ENCODE data around the gene RAB24. TPM values are rescaled to one million over a fixed set of nuclear protein-coding genes. Genes with fewer than 3 reads are reported as not detected.

The RAB24 gene
- total RNA-seq, 4 donors from 2014 or later: 18.7 to 53.3 (median 26.3) TPM

DNA sequence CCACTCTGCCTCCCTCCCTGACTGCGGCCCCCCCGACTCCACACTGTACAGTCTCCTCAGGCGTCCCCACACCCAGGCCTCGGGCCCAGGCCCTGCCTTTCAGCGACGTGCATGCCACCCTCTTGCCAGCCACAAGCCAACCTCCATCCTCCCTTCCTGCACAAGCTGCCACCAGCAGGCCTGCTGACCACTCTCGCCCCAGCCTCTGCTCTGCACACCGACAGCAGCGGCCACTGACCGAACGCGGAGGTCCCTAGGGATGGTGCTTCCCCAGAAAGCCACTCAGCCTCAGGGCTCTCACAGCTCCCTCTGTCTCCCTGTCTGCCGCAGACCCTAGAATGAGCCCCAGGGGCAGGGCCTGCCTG lies 29.4 kb upstream of the RAB24 start:
- Histone ChIP-seq H3K36me3 (peaks cover 64 to 75% of the 10 kb centered on the region in 2 donors), H3K27ac (no peak overlapping the region), H3K9me3 (no peaks in the 10 kb centered on the region), H3K4me1 (no peaks in the 10 kb centered on the region), H3K27me3 (no peaks in the 10 kb centered on the region), H3K4me3 (replicated peaks in 1 of 3) (no peak overlapping the region)
- WGBS, 2 donors: 95% methylated on average over 11 to 13 of the region's 13 CpGs
- no peak for DNase-seq
- intact Hi-C loops (cut with DNase I): no loop called here
- TF ChIP-seq, protein P1, sequence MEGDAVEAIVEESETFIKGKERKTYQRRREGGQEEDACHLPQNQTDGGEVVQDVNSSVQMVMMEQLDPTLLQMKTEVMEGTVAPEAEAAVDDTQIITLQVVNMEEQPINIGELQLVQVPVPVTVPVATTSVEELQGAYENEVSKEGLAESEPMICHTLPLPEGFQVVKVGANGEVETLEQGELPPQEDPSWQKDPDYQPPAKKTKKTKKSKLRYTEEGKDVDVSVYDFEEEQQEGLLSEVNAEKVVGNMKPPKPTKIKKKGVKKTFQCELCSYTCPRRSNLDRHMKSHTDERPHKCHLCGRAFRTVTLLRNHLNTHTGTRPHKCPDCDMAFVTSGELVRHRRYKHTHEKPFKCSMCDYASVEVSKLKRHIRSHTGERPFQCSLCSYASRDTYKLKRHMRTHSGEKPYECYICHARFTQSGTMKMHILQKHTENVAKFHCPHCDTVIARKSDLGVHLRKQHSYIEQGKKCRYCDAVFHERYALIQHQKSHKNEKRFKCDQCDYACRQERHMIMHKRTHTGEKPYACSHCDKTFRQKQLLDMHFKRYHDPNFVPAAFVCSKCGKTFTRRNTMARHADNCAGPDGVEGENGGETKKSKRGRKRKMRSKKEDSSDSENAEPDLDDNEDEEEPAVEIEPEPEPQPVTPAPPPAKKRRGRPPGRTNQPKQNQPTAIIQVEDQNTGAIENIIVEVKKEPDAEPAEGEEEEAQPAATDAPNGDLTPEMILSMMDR (IDR thresholded peaks at IDR 0.05): no peak
- TF ChIP-seq POLR2A (IDR thresholded peaks at IDR 0.05): no peak

DNA sequence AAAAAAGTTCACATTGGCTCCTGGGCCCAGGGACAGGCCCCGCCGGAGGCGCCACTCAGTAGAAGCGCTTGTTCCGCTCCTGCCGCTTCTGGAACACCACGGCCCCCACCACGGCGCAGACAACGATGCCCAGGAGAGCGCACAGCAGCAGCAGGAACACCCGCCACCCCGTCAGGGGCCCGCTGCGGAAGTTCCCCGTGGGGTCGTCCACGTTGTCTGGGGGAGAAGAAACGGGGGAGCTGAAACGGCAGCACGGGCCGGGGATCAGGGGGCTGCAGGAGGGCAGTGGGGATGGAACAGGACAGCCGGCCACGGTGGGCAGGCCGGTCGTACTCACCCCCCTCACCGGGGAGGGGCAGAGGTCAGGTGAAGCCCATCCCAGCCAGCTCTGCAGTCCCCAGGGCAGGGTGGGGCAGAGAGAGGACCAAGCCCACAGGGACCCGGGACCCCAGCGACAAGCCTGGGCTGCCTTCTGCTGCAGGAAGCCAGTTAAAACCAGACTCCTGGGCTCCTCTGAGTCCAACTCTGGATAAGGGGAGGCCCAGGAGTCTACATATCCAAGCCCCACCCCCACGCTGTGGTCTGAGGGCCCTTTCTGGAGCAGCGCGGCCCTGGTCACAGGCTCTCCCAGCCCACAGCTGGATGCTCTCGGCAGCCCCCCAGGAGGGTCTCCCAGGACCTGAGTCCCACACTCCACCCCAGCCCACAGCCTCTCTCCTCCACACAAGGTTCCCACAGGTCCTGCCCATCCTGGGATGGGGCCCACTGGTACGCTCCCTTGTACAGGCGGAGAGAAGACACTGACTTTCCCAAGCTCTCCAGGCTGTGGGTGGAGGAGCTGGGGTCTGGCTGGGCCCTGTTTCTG lies 28.7 kb upstream of the RAB24 start:
- H3K27ac ChIP-seq: no peak overlapping the region
- WGBS, 2 donors: 91 to 94% methylated on average over 30 to 34 of the region's 35 CpGs
- DNase-seq: no peak
- peaks cover 58 to 70% of the 10 kb centered on the region in 2 donors for H3K36me3 ChIP-seq
- no peak overlapping the region for H3K4me3 ChIP-seq (replicated peaks in 1 of 3)
- H3K9me3 ChIP-seq: no peaks in the 10 kb centered on the region
- no peaks in the 10 kb centered on the region for H3K4me1 ChIP-seq
- H3K27me3 ChIP-seq: no peaks in the 10 kb centered on the region
- intact Hi-C loops (cut with DNase I): no loop called here
- TF ChIP-seq, protein P1 (IDR thresholded peaks at IDR 0.05): no peak
- TF ChIP-seq POLR2A (IDR thresholded peaks at IDR 0.05): no peak

DNA sequence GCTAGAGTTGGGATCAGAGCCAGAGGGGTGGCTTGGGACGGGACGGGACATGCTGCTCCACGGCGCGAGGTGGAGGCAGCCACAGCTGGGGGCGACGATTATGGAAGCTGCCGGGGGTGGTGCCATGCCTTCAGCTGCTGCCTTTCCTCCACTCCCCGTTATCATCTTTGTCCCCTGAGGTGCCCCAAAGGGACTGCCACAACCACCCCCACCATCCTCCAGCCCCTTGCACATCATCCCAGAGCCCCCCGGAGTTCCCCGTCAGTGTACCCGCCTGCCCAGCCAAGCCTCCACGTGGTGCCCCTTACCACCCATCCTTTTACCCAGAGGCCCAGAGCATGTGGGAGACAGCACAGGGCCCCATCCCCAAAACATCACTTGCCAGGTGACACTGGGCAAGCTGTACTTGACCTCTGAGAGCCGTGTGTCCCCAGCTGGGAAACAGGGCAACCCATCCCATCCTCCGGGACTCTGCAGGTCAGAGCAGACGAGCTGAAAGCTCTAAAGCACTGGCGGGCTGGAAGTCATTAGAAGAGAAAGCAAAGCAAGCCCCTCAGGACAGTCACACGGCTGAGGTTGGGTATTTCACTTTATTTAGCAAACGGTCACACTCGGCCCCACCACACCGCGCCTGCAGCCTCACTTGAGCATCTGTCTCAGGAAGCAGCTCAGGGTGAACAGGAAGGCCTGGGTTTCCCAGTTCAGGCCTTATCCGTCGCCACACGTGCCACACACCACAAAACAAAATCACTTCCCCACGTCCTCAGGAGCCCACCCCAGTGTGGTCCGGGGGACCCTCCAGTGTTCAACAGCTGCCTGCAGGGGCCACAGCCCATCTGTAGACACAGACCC lies 27.7 kb upstream of the RAB24 start:
- H3K9me3 ChIP-seq: no peaks in the 10 kb centered on the region
- no peaks in the 10 kb centered on the region for H3K27me3 ChIP-seq
- 83 to 92% methylated on average over 27 of the region's 27 CpGs for WGBS, 2 donors
- DNase-seq: no peak
- H3K27ac ChIP-seq: no peak overlapping the region
- intact Hi-C loops (cut with DNase I): no loop called here
- H3K4me3 ChIP-seq (replicated peaks in 1 of 3): no peak overlapping the region
- peaks cover 47 to 59% of the 10 kb centered on the region in 2 donors for H3K36me3 ChIP-seq
- TF ChIP-seq POLR2A (IDR thresholded peaks at IDR 0.05): no peak
- TF ChIP-seq, protein P1 (IDR thresholded peaks at IDR 0.05): no peak
- no peaks in the 10 kb centered on the region for H3K4me1 ChIP-seq

DNA sequence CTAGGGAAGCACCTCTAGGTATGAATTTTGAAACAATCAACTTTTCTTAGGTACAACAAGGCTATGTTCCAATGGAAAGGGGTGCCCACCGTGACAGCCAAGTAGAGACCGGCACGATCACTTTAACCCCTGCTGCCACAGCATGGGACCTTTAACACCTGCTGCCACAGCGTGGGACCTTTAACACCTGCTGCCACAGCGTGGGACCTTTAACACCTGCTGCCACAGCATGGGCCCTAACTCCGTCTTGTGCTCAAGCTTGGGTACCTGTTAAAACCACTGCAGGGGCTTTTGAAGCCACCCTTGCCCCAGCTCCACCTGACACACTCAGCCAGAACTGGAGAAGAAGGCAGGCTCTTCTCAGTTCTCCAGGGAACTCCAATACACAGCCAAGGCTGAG lies 26.4 kb upstream of the RAB24 start:
- Histone ChIP-seq H3K9me3 (no peaks in the 10 kb centered on the region), H3K27ac (no peak overlapping the region), H3K4me3 (replicated peaks in 1 of 3) (no peak overlapping the region), H3K27me3 (no peaks in the 10 kb centered on the region), H3K36me3 (peaks cover 34 to 46% of the 10 kb centered on the region in 2 donors), H3K4me1 (no peaks in the 10 kb centered on the region)
- 80 to 92% methylated on average over 6 of the region's 6 CpGs for WGBS, 2 donors
- no peak for DNase-seq
- intact Hi-C loops (cut with DNase I): no loop called here
- TF ChIP-seq, protein P1 (IDR thresholded peaks at IDR 0.05): no peak
- no peak for TF ChIP-seq POLR2A (IDR thresholded peaks at IDR 0.05)

All from thyroid gland (tissue), 4 donors.